Nephron (organoid): ENCODE measurements around the gene EEIG2.

Source experiments
- H3K27ac Mint-ChIP-seq, 3 experiments: 2 replicates each; pipeline ENCODE4 v1.8.0; 2020; ENCODE audit warnings: mixed read lengths in 3 of 3, mild to moderate bottlenecking in 2 of 3, moderate library complexity in 1 of 3
- H3K27me3 Mint-ChIP-seq: 2 replicates; pipeline ENCODE4 v1.8.0; 2021; ENCODE audit warnings: low read depth, mild to moderate bottlenecking, moderate library complexity, mixed read lengths
- H3K36me3 Mint-ChIP-seq: 2 replicates; pipeline ENCODE4 v1.8.0; 2020; ENCODE audit warnings: low read depth, mixed read lengths
- H3K4me1 Mint-ChIP-seq: 2 replicates; pipeline ENCODE4 v1.8.0; 2020; ENCODE audit warnings: mixed read lengths
- H3K4me3 Mint-ChIP-seq, 3 experiments: 2 replicates each; pipeline ENCODE4 v1.8.0; 2020; ENCODE audit warnings: mild to moderate bottlenecking in 3 of 3, mixed read lengths in 3 of 3, moderate library complexity in 2 of 3
- H3K9me3 Mint-ChIP-seq: 2 replicates; pipeline ENCODE4 v1.8.0; 2020; ENCODE audit warnings: mixed read lengths
- CTCF ChIP-seq, 3 experiments: fragments of 200-600 bp; sonication (generic); IDR thresholded peaks; one replicate each; pipeline ENCODE4 v1.5.0; 2021; ENCODE audit warnings: antibody characterized with exemption in 3 of 3; ENCODE audit not compliant: unreplicated experiment in 3 of 3

The EEIG2 gene

GRCh38 chr1:108556066-108556465 is 3.8 kb upstream of the EEIG2 start:
- no peaks in the 10 kb centered on the region for H3K27me3 Mint-ChIP-seq
- no peaks in the 10 kb centered on the region for H3K9me3 Mint-ChIP-seq
- no peak overlapping the region for H3K4me3 Mint-ChIP-seq
- no peak overlapping the region for H3K27ac Mint-ChIP-seq
- H3K36me3 Mint-ChIP-seq: no peaks in the 10 kb centered on the region
- H3K4me1 Mint-ChIP-seq: peaks cover 5% of the 10 kb centered on the region
- no peak for TF ChIP-seq CTCF (IDR thresholded peaks at IDR 0.05; ENCODE audit: unreplicated experiment in 3 of 3)

DNA sequence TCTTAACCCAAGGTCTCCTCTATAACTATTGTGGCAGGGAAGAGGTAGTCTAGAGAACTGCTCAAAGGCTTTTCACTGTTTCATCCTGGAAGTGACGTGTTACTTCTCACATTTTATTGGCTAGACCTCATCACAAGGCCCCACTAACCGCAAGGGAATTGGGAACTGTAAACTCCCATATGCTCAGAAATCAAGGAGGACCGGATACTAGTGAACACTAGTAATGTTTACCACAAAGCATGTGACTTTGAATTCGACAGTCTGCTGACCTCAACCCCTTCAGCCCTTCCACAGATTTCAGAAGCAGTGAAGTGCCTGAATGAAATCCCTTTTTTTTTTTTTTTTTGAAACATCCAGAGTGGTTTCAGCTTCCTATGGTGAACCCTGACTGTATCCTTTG is 3.4 kb upstream of the EEIG2 start:
- Mint-ChIP-seq H3K4me1 (peaks cover 7% of the 10 kb centered on the region), H3K27me3 (no peaks in the 10 kb centered on the region), H3K4me3 (no peak overlapping the region), H3K36me3 (no peaks in the 10 kb centered on the region), H3K9me3 (no peaks in the 10 kb centered on the region), H3K27ac (no peak overlapping the region)
- TF ChIP-seq CTCF (IDR thresholded peaks at IDR 0.05; ENCODE audit: unreplicated experiment in 3 of 3): no peak

- Mint-ChIP-seq H3K9me3 (no peaks in the 10 kb centered on the region), H3K27ac (no peak overlapping the region), H3K4me1 (peaks cover 7% of the 10 kb centered on the region), H3K36me3 (no peaks in the 10 kb centered on the region), H3K4me3 (no peak overlapping the region), H3K27me3 (no peaks in the 10 kb centered on the region)
- no peak for TF ChIP-seq CTCF (IDR thresholded peaks at IDR 0.05; ENCODE audit: unreplicated experiment in 3 of 3)
Observed at GRCh38 chr1:108557296-108557695, 2.6 kb upstream of the EEIG2 start.

DNA sequence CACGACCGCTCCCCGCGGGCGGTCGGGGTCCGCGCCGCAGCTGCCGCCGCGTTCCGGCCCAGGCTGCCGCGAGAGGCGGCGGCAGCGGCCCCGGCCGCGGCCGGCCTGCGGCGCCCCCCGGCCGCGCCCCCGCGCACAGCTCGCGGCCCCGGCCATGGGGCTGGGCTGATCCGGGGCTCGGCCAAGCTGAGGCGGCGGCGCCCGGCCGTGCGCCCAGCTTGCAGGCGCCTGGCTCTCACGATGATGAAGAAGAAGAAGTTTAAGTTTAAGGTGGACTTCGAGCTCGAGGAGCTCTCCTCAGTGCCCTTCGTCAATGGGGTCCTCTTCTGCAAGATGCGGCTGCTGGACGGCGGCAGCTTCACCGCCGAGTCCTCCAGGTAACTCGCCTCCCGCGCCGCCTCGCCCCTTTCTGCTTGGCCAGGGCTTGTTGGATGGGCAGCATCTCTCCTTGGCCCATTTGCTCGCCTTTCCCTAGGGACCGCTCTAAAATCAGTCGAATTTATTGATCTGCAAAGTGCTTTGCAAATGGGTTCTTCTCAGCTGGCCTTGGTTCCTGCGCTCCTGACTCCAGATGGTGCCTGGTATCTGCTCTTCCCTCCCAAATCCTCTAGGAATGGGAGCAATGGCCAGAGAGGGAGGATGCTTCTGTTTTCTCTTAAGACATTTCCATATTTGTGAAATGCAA is 431 bp downstream of the EEIG2 start:
- H3K9me3 Mint-ChIP-seq: no peaks in the 10 kb centered on the region
- peak overlapping the region; percentile 88 to 98 (median 97) for H3K4me3 Mint-ChIP-seq
- H3K36me3 Mint-ChIP-seq: no peaks in the 10 kb centered on the region
- H3K27ac Mint-ChIP-seq: peak overlapping the region; percentile 88 to 97 (median 96)
- H3K4me1 Mint-ChIP-seq: peaks cover 10% of the 10 kb centered on the region
- no peaks in the 10 kb centered on the region for H3K27me3 Mint-ChIP-seq
- no peak for TF ChIP-seq CTCF (IDR thresholded peaks at IDR 0.05; ENCODE audit: unreplicated experiment in 3 of 3)

- H3K36me3 Mint-ChIP-seq: no peaks in the 10 kb centered on the region
- no peaks in the 10 kb centered on the region for H3K27me3 Mint-ChIP-seq
- H3K4me3 Mint-ChIP-seq: peak overlapping the region; percentile 88 to 98 (median 97)
- H3K27ac Mint-ChIP-seq: peak overlapping the region; percentile 88 to 97 (median 96)
- no peaks in the 10 kb centered on the region for H3K9me3 Mint-ChIP-seq
- TF ChIP-seq CTCF (IDR thresholded peaks at IDR 0.05; ENCODE audit: unreplicated experiment in 3 of 3): no peak
- peaks cover 10% of the 10 kb centered on the region for H3K4me1 Mint-ChIP-seq
Observed at GRCh38 chr1:108560874-108561459, 1.1 kb downstream of the EEIG2 start.
